Activated naive CD4-positive, alpha-beta T cell treated with anti-CD3 and anti-CD28 coated beads, Interleukin-2, amount 50 U/mL, for 72 hours (primary cell): ENCODE measurements around the gene NAALADL1. TPM values are rescaled to one million over a fixed set of nuclear protein-coding genes. Genes with fewer than 3 reads are reported as not detected.
A peak's percentile ranks its signal among the peaks of the same experiment; 100 is the strongest.

Experiments used
- ATAC-seq, 2 donors: fragments of 150-1000 bp; cut with Tn5 transposase; 2 replicates each; pipeline ENCODE4 v1.10.0; 2021; ENCODE audit warnings: mild to moderate bottlenecking in 2 of 2, moderate library complexity in 2 of 2
- DNase-seq, 2 donors: peaks; one replicate each; pipeline ENCODE4 v3.0.0; 2021 to 2022; ENCODE audit warnings: low spot score in 2 of 2
- H3K27ac Mint-ChIP-seq, 2 donors: one replicate each; pipeline ENCODE4 v1.8.0; 2022; ENCODE audit warnings: mild to moderate bottlenecking in 2 of 2, mixed read lengths in 2 of 2
- H3K36me3 Mint-ChIP-seq, 2 donors: one replicate each; pipeline ENCODE4 v1.8.0; 2022; ENCODE audit warnings: mixed read lengths in 2 of 2
- H3K9me3 Mint-ChIP-seq, 2 donors: one replicate each; pipeline ENCODE4 v1.8.0; 2022; ENCODE audit warnings: mixed read lengths in 2 of 2
- total RNA-seq, 2 donors: library from RNA; stranded (reverse); gene quantifications; one replicate each; pipeline ENCODE4 v1.2.3, GENCODE V29; 2022

NAALADL1 gene
- total RNA-seq, 2 donors from 2014 or later, result 14.9 to 23.1 TPM

DNA sequence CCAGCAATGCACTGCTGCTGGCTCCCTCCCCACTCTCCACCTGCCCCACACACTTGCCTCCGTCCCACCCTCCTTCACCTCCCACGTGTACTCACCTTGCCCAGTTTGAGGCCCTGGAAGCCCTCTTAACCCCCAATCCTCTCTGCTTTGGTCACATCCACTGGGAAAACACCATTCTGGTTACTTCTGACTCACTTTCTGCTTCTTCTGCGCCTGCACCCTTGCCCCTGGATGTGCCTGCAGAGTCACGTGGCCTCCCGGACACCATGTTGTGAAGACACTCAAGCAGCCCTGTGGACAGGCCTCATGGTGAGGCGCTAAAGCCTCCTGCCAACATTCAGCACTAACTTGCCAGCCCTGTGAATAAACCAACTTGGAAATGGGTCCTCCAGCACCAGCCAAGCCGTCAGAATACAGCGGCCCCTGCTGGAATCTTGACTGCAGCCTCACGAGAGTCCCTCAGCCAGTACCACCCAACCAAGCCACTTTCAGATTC is 2.6 kb upstream of the NAALADL1 start:
- Mint-ChIP-seq H3K36me3 (no peaks in the 10 kb centered on the region), H3K27ac (no peak overlapping the region), H3K9me3 (no peaks in the 10 kb centered on the region)
- DNase-seq (no peak), ATAC-seq (peak in 1 of 2 donors; percentile 5)

- no peaks in the 10 kb centered on the region for H3K36me3 Mint-ChIP-seq
- DNase-seq (no peak), ATAC-seq (no peak)
- H3K9me3 Mint-ChIP-seq, result no peaks in the 10 kb centered on the region
- no peak overlapping the region for H3K27ac Mint-ChIP-seq
Observed at GRCh38 chr11:65059959-65060824, 1.8 kb upstream of the NAALADL1 start.

- no peak for DNase-seq
- no peak overlapping the region for H3K27ac Mint-ChIP-seq
- no peak for ATAC-seq
- H3K36me3 Mint-ChIP-seq, result no peaks in the 10 kb centered on the region
- no peaks in the 10 kb centered on the region for H3K9me3 Mint-ChIP-seq
Observed at GRCh38 chr11:65059523-65059922, 1.2 kb upstream of the NAALADL1 start.

GRCh38 chr11:65058012-65058411 is 341 bp downstream of the NAALADL1 start:
- DNase-seq, result no peak
- Mint-ChIP-seq H3K36me3 (no peaks in the 10 kb centered on the region), H3K27ac (no peak overlapping the region), H3K9me3 (no peaks in the 10 kb centered on the region)
- no peak for ATAC-seq

DNA sequence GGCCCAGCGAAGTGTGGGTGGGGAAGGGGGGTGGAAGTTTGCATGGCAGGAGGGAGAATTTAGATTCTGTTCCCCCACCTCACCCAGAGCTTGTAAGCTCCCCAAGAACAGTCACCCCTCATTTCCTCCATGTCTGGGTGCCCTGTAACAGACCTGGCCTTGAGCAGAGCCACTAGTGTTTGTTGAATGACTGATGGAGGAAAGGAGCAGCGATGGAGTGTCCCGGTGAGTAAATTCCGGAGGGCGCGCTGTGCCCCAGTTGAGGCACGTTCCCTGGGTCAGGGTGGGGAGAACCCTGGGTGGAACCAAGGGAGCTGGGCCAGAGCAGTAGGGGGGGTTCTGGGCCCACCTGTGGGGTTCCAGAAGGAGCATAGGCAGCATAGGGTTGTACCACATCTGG is 827 bp downstream of the NAALADL1 start:
- ATAC-seq, result no peak
- no peak overlapping the region for H3K27ac Mint-ChIP-seq

DNA sequence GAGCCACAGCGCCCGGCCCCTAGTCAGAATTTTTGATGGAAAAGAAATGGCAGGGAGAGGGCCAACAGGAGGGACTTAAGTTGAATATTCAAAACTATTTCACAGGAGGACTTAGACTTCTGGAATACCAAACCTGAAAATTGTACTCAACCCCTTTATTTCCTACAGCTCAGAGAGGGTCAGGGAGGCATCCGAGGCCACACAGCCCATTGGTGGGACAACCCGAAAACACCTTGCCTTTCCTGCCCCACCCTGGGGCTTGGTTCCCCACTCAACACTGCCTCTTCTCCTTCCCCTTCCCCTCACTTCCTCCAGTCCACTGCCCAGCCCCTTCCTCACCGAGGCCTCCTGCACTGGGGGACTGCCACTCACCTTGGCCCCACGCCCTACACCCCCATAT is 1.4 kb downstream of the NAALADL1 start:
- Mint-ChIP-seq H3K27ac (no peak overlapping the region), H3K9me3 (no peaks in the 10 kb centered on the region), H3K36me3 (no peaks in the 10 kb centered on the region)
- no peak for ATAC-seq
- no peak for DNase-seq

More for the DNA sequence above, 827 bp downstream of the NAALADL1 start:
- DNase-seq, result no peak
- no peaks in the 10 kb centered on the region for H3K9me3 Mint-ChIP-seq
- H3K36me3 Mint-ChIP-seq, result no peaks in the 10 kb centered on the region

GRCh38 chr11:65055538-65055937 is 2.8 kb downstream of the NAALADL1 start:
- DNase-seq (no peak), ATAC-seq (no peak)
- Mint-ChIP-seq H3K9me3 (no peaks in the 10 kb centered on the region), H3K36me3 (no peaks in the 10 kb centered on the region), H3K27ac (peak overlapping the region in 1 of 2 donors; percentile 2)

DNA sequence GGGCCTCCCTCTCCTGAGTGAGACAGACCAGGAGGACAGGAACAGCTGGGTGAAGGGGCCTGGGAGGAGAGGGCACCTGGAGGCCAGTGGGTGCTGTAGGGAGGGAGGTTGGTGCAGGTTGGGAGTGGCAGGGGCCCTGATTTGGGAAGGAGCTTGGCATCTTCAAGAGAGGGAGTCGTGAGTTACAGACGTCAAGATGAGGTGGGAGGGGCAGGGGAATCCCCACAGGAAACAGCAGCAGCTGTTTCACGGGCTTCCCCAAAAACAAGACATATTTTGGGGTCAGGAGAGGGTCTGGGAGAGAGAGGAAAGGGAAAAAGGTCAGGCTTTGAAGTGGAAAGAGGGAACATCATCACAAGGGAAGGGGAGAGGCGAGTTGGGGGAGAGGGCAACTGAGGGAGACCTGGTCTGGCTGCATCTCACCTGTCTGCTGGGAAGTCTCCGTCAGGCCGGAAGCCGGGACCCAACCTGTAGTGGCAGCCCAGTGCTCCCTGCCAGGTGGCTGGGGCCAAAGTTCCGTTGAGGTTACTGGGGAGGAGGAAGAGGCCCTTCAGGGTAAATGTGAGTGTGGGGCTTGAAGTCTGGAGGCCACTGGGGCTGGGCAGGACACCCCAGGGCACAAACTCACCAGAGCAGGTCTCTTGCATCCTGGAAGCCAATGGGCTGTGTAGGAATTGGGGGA is 4.4 kb downstream of the NAALADL1 start:
- no peak for DNase-seq
- no peaks in the 10 kb centered on the region for H3K36me3 Mint-ChIP-seq
- H3K27ac Mint-ChIP-seq, result peak overlapping the region; percentile 80 to 87
- H3K9me3 Mint-ChIP-seq, result no peaks in the 10 kb centered on the region
- peak in 1 of 2 donors; percentile 29 for ATAC-seq

DNA sequence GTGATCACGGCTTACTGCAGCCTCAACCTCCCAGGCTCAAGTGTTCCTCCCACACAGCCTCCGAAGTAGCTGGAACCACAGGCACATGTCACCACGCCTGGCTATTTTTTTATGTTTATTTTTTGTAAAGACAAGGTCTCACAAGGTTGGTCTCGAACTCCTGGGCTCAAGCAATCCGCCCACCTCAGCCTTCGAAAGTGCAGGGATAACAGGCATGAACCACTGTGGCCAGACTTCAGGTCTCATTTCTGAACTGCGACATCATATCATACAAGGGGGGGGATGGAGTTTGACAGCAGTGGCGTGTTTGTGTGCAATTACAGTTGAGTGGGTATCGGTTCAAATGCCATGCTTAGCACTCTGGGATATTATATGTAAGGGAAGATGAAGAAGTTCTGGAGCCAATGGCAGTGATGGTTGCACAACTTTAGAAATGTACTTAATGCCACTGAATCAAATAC is 6.9 kb downstream of the NAALADL1 start:
- Mint-ChIP-seq H3K9me3 (no peaks in the 10 kb centered on the region), H3K36me3 (peaks cover 0 to 6% of the 10 kb centered on the region in 2 donors), H3K27ac (no peak overlapping the region)
- no peak for ATAC-seq
- no peak for DNase-seq

DNA sequence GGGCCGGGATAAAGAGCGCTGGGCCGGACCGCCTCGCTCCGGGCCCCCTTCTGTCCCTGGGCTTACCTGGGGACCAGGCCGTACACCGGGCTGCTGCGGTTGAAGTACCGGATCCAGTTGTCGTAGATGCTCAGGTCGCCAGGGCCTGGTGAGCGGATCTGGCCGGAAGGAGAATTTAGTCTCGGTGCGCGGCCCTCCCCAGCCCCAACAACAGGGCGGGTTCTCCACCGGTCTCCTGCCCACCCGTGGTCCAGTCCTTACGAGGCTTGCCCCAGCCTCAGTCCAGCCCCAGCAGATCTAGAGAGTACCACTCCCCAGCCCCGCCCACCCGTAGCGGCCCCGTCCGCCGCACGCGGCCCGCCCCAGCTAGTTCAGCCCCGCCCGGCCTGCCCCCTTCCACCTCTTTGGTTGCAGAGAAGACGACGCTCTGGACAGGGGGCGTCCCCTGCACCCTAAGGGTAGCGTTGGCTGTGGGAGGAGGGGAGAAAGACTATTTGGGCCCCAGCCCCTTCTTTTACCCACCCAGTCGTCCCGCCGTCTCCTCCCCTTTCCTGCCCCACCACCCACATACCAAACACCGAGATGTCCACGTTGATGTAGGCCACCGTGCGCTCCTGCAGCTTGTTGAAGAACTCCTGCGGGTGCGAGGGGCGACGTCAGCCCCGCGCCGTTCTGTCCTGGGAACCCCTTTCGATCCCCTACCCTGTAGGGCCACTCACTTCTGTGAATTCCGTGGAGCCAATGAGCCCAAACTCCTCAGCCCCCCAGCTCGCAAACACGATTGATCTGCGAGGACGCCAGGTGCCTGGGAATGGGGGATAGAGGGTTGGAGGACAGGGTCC is 10.6 kb downstream of the NAALADL1 start:
- peaks cover 1 to 11% of the 10 kb centered on the region in 2 donors for H3K36me3 Mint-ChIP-seq

GRCh38 chr11:65045728-65046127 is 12.6 kb downstream of the NAALADL1 start:
- no peak overlapping the region for H3K27ac Mint-ChIP-seq
- DNase-seq (no peak), ATAC-seq (no peak)
- no peaks in the 10 kb centered on the region for H3K9me3 Mint-ChIP-seq
- peaks cover 7 to 11% of the 10 kb centered on the region in 2 donors for H3K36me3 Mint-ChIP-seq

More for the DNA sequence above, 10.6 kb downstream of the NAALADL1 start:
- no peak for DNase-seq
- Mint-ChIP-seq H3K27ac (peak overlapping the region; percentile 68 to 81), H3K9me3 (no peaks in the 10 kb centered on the region)
- ATAC-seq, result peak; percentile 71 to 83

DNA sequence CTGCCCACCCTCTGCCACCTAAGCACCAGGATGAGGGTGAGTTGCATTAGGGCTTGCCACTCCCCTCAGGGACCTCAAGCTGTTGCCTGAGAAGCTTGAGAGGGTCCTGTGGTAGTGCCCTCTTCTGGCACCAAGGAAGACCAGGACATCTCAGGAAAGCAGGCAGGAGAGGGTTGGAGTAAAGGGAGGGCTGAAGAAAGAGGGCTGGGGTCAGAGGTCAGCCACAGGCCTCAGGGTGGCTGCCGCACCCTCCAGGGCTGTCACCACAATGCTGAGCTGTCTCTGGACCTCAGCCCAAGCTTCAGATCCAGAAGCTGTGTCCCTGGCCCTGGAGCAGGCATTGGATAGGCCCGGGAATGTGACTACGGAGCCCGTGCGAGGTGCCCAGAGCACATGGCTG is 13.3 kb downstream of the NAALADL1 start:
- ATAC-seq (no peak), DNase-seq (no peak)
- H3K36me3 Mint-ChIP-seq, result peaks cover 7 to 11% of the 10 kb centered on the region in 2 donors
- H3K9me3 Mint-ChIP-seq, result no peaks in the 10 kb centered on the region
- no peak overlapping the region for H3K27ac Mint-ChIP-seq

DNA sequence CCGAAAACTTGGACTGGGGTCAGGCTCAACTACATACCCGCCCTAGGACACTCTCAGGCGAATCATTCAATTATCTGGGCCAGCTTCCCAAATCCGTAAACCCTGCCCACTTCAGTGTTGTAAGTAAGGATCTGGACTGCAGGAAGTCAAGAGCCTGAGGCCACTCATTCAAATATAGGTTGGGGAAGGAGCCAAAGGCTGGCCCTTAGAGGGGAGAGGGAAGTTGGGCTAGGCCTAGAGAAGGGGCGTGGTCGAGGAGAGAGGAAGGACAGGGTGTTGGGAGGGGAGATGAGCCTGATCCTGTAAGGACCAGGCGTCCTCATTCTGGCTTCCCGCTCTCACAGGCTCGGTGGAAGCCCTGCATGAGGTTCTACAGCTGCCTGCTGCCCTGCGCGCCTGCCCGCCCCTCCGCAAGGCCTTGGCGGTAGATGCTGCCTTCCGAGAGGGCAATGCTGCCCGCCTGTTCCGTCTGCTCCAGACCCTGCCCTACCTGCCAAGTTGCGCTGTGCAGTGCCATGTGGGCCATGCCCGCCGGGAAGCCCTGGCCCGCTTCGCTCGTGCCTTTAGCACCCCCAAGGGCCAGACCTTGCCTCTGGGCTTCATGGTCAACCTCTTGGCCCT is 14.4 kb downstream of the NAALADL1 start:
- no peak for ATAC-seq
- H3K36me3 Mint-ChIP-seq, result peaks cover 7 to 11% of the 10 kb centered on the region in 2 donors
- H3K9me3 Mint-ChIP-seq, result no peaks in the 10 kb centered on the region
- no peak for DNase-seq
- no peak overlapping the region for H3K27ac Mint-ChIP-seq

DNA sequence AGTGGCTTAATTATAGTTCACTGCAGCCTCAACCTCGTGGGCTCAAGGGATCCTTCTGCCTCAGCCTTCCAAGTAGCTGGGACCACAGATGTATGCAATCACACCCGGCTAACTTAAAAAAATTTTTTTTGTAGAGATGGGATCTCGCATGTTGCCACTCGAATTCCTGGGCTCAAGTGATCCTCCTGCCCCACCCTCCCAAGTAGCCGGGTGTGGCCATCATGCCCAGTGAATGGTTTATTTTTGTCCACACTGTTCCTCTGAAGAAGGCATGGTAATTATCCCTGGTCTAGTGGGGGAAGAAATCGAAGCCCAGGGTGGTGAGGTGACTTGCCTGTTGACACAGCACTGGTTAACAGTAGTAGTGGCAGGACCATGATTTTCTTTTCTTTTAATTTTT is 15.5 kb downstream of the NAALADL1 start:
- peak overlapping the region in 1 of 2 donors; percentile 71 for H3K27ac Mint-ChIP-seq
- H3K9me3 Mint-ChIP-seq, result no peaks in the 10 kb centered on the region
- DNase-seq, result no peak
- H3K36me3 Mint-ChIP-seq, result peaks cover 7 to 11% of the 10 kb centered on the region in 2 donors
- no peak for ATAC-seq

GRCh38 chr11:65040847-65041622 is 17.3 kb downstream of the NAALADL1 start, which contains the start of gene SAC3D1:
TSS of gene SAC3D1 (plus strand) at chr11:65041210. CDS start at chr11:65041293, 83 bp downstream.
- peak; percentile 90 to 95 for ATAC-seq
- peak within 1 kb of the TSS; percentile 82 to 92 for H3K27ac Mint-ChIP-seq

More at GRCh38 chr11:65040847-65041622, 17.3 kb downstream of the NAALADL1 start, which contains the start of gene SAC3D1:
- peaks cover 5 to 7% of the 10 kb centered on the region in 2 donors for H3K36me3 Mint-ChIP-seq
- DNase-seq, result peak; percentile 90 to 94
- H3K9me3 Mint-ChIP-seq, result no peaks in the 10 kb centered on the region
